ENCODE results near the gene ZNF138. TPM values are rescaled to one million over a fixed set of nuclear protein-coding genes. Genes with fewer than 3 reads are reported as not detected.

Gene ZNF138
- total RNA-seq, 2 donors from 2014 or later = 10.1 to 13.5 TPM

- no peaks in the 10 kb centered on the region for H3K27me3 ChIP-seq (replicated peaks; ENCODE audit: insufficient read depth)
- no peak overlapping the region for H3K4me3 ChIP-seq
- no peaks in the 10 kb centered on the region for H3K9me3 ChIP-seq
- no peak overlapping the region for H3K27ac ChIP-seq
- TF ChIP-seq POLR2AphosphoS5 (IDR thresholded peaks at IDR 0.05) (no peak), CTCF (IDR thresholded peaks at IDR 0.05) (no peak), POLR2A (IDR thresholded peaks at IDR 0.05) (no peak)
- no peaks in the 10 kb centered on the region for H3K4me1 ChIP-seq (replicated peaks)
- H3K36me3 ChIP-seq = no peaks in the 10 kb centered on the region
- WGBS = 85% methylated on average over 11 of the region's 11 CpGs
- no peak for DNase-seq (ENCODE audit: low spot score)
- intact Hi-C loops (cut with DNase I) = no loop called here
Observed at GRCh38 chr7:64868499-64868898, 74.3 kb downstream of the ZNF138 start.

- WGBS = 78% methylated on average over 8 of the region's 8 CpGs
- Histone ChIP-seq H3K4me3 (no peak overlapping the region), H3K4me1 (replicated peaks) (no peaks in the 10 kb centered on the region), H3K36me3 (no peaks in the 10 kb centered on the region), H3K27me3 (replicated peaks; ENCODE audit: insufficient read depth) (no peaks in the 10 kb centered on the region), H3K27ac (no peak overlapping the region), H3K9me3 (no peaks in the 10 kb centered on the region)
- intact Hi-C loops (cut with DNase I) = no loop called here
- DNase-seq (ENCODE audit: low spot score) = no peak
- TF ChIP-seq POLR2AphosphoS5 (IDR thresholded peaks at IDR 0.05) (no peak), CTCF (IDR thresholded peaks at IDR 0.05) (no peak), POLR2A (IDR thresholded peaks at IDR 0.05) (no peak)
Observed at GRCh38 chr7:64869121-64869725, 75.0 kb downstream of the ZNF138 start.

- H3K27ac ChIP-seq = no peak overlapping the region
- H3K36me3 ChIP-seq = no peaks in the 10 kb centered on the region
- TF ChIP-seq POLR2A (IDR thresholded peaks at IDR 0.05) (no peak), POLR2AphosphoS5 (IDR thresholded peaks at IDR 0.05) (no peak), CTCF (IDR thresholded peaks at IDR 0.05) (no peak)
- H3K27me3 ChIP-seq (replicated peaks; ENCODE audit: insufficient read depth) = no peaks in the 10 kb centered on the region
- WGBS = 96% methylated on average over 32 of the region's 32 CpGs
- no peaks in the 10 kb centered on the region for H3K4me1 ChIP-seq (replicated peaks)
- H3K4me3 ChIP-seq = no peak overlapping the region
- H3K9me3 ChIP-seq = no peaks in the 10 kb centered on the region
- intact Hi-C loops (cut with DNase I) = no loop called here
- no peak for DNase-seq (ENCODE audit: low spot score)
Observed at GRCh38 chr7:64869912-64870562, 75.8 kb downstream of the ZNF138 start.

DNA sequence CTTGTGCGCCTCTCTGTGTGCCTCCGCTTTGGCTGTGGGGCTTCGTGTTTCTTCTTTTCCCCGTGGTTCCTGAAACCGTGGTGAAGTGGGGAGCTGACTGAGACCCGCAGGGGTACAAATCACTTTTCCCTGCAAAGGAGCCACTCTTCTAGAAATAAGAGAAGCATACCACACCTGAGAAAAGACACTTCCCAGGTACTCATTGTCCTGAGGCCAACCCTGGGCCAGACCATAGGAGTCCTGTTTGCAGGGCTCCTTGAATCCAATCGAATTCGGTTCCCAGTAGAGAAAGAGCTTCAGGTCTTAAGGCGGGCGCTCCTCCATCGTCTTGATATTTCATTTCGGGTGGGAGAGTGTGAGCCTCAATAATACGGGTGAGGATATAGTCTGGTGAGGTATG, 76.4 kb downstream of the ZNF138 start:
- Histone ChIP-seq H3K36me3 (no peaks in the 10 kb centered on the region), H3K27ac (no peak overlapping the region), H3K4me1 (replicated peaks) (no peaks in the 10 kb centered on the region), H3K27me3 (replicated peaks; ENCODE audit: insufficient read depth) (no peaks in the 10 kb centered on the region), H3K9me3 (no peaks in the 10 kb centered on the region), H3K4me3 (no peak overlapping the region)
- WGBS = 94% methylated on average over 13 of the region's 13 CpGs
- no peak for DNase-seq (ENCODE audit: low spot score)
- TF ChIP-seq CTCF (IDR thresholded peaks at IDR 0.05) (no peak), POLR2A (IDR thresholded peaks at IDR 0.05) (no peak), POLR2AphosphoS5 (IDR thresholded peaks at IDR 0.05) (no peak)
- intact Hi-C loops (cut with DNase I) = no loop called here

DNA sequence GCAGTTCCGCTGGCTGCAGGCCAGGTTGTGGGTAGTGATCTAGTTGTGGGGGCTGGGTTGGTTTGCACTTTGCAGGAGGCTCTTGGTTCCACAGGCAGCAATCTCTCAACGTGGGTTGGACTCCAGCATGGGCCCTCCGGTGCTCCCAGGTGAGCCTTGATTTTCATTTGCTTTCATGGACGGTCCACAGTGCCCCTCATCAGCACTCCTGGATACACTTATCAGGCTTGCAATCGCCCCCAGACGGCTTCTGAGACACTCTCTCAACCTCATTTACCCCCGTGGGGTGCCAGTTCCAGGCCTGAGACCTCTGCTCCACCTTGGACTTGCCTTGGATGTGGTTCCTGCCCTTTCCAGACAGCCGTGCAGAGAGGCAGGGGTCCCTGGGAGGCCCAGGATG, 77.5 kb downstream of the ZNF138 start:
- Histone ChIP-seq H3K36me3 (no peaks in the 10 kb centered on the region), H3K4me3 (no peak overlapping the region), H3K4me1 (replicated peaks) (no peaks in the 10 kb centered on the region), H3K9me3 (no peaks in the 10 kb centered on the region), H3K27ac (no peak overlapping the region), H3K27me3 (replicated peaks; ENCODE audit: insufficient read depth) (no peaks in the 10 kb centered on the region)
- no peak for TF ChIP-seq POLR2A (IDR thresholded peaks at IDR 0.05)
- TF ChIP-seq CTCF (IDR thresholded peaks at IDR 0.05) = no peak
- TF ChIP-seq POLR2AphosphoS5 (IDR thresholded peaks at IDR 0.05) = no peak
- 69% methylated on average over 8 of the region's 8 CpGs for WGBS
- intact Hi-C loops (cut with DNase I) = no loop called here
- DNase-seq (ENCODE audit: low spot score) = no peak
